ENCODE measurements around the gene SLC32A1. TPM values are rescaled to one million over a fixed set of nuclear protein-coding genes. Genes with fewer than 3 reads are reported as not detected.

The SLC32A1 gene
- not detected in 2 replicates for total RNA-seq

DNA sequence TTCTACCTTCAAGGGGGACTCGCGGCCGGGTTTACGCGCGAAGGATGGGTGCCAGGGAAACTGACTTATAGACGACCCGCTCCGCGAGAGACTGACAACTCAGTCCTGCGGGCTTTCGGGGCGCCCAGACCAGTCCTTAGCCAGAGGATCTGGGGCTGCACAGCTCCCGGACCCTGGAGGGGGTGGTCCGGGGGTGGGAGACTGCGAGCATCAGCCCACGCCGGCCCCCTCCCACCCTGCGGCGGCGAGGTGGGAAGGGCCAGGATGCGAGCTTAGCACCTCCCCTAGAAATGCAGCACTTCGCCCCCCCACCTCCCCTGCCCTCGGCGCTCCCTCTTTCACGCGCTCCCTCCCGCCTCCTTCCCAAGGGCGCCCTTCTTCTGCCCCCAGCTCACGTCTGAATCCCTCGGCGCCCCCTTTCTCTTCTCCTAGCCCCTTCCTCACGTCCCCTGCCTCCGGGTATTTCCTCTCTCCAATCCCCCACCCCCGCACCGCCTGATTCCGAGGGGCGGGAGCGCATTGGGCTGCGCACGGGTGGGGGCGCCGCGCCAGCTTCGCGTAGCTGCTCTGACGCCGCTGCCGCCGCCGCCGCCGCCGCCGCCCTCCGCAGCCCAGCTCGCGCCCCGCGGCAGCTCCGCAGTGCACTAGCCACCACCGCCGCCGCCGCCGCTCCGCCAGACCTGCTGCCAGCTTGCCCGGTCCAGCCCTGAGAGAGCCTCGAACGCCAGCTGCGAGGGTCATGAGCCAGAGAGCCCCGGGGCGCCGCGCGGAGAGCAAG, at the start of gene SLC32A1:
SLC32A1 (plus strand) TSS at position 639 of the 778 bp plus-strand sequence. CDS start 239 bp downstream, outside the sequence.

GRCh38 chr20:38748097-38748860, 24.0 kb downstream of the SLC32A1 start, which contains the start of gene ACTR5:
Gene ACTR5 (plus strand): TSS chr20:38748460. CDS start chr20:38748479, 19 bp downstream.

Other genes with a start within 250 kb of the SLC32A1 start
- gene ADIG, start 143.3 kb upstream of the SLC32A1 start, total RNA-seq = not detected in 2 replicates
- gene ARHGAP40, start 122.7 kb upstream of the SLC32A1 start, total RNA-seq = under 0.01 and 1.2 TPM in 2 replicates
- 6.7 and 7.2 TPM in 2 replicates for gene ACTR5, start 24.0 kb downstream of the SLC32A1 start, total RNA-seq
- gene PPP1R16B, start 81.2 kb downstream of the SLC32A1 start, total RNA-seq = not detected in 2 replicates
- gene FAM83D, start 201.9 kb downstream of the SLC32A1 start, total RNA-seq = 35.2 and 37.6 TPM in 2 replicates
- 6.6 and 9.6 TPM in 2 replicates for gene DHX35, start 237.9 kb downstream of the SLC32A1 start, total RNA-seq

Data from myometrial cell (primary cell).